ENCODE measurements around the gene PSMB7.

DNA sequence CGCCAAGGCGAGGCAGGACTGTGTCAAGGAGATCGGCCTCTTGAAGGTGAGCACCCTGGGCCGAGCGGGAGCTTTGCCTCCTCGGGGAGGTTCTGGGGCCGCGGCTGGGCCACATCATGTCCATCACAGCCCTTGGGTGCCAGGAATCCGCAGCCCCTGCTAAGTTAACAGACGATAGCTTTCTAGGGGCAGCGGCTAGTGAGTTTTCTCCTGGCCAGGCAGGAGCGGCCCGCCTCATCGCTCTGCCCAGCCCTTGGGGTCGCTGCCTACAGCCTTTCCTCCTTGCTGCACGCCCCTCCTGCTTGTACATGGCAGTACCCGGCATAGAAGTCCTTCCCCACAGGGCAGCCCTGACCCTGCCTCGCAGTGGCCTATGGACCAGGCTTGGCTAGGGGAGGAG lies 101.3 kb downstream of the PSMB7 start:
- TF ChIP-seq, protein P1, sequence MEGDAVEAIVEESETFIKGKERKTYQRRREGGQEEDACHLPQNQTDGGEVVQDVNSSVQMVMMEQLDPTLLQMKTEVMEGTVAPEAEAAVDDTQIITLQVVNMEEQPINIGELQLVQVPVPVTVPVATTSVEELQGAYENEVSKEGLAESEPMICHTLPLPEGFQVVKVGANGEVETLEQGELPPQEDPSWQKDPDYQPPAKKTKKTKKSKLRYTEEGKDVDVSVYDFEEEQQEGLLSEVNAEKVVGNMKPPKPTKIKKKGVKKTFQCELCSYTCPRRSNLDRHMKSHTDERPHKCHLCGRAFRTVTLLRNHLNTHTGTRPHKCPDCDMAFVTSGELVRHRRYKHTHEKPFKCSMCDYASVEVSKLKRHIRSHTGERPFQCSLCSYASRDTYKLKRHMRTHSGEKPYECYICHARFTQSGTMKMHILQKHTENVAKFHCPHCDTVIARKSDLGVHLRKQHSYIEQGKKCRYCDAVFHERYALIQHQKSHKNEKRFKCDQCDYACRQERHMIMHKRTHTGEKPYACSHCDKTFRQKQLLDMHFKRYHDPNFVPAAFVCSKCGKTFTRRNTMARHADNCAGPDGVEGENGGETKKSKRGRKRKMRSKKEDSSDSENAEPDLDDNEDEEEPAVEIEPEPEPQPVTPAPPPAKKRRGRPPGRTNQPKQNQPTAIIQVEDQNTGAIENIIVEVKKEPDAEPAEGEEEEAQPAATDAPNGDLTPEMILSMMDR (IDR thresholded peaks at IDR 0.05) = no peak
- TF ChIP-seq POLR2A (IDR thresholded peaks at IDR 0.05) (no peak), POLR2AphosphoS5 (IDR thresholded peaks at IDR 0.05) (no peak)
